Measurements from ENCODE around the gene TMEM198. TPM values are rescaled to one million over a fixed set of nuclear protein-coding genes. Genes with fewer than 3 reads are reported as not detected.

TMEM198 gene
- total and polyA plus RNA-seq, 4 donors = 0.74 to 1.9 (median 1.5) TPM

DNA sequence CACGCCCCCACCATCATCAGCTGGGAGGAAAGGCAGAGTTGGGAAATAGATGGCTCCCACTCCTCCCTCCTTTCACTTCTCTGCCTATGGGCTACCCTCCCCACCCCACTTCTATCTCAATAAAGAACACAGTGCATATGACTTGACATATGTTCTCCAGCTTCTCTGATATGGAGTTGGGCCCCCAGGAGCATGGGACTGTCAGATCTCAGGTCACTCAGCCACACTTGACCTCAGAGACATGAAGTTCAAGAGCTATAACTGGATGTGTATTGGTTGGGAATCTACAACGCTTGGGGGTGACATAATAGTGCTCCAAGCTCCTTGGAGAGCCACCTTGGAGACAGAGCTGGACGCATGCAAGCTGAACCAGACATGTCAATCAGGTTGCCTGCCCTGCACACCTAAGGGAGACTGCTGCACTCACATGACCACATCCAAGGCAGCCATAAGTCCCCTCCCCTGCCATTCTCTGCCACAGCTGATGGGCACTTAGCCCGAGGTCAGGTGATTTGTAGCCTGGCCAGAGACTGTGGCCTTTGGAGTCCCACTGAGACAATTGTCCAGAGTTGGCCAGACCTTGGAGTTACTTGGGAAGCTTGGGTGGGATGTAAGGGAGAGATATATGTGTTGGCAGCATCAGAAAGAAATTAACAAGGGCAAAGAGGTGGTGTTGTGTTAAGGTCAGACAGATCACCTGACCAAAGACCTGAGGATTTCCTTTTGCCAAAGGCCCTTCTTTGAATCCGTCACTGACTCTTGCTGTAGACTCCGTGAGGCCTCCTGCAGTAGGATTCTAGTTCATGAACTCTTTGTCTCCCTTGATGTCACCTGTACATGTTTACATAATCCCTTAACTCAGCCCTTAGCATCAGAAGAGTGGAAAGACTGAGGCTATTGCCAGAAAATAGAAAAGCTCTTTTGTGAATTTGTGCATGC is 32.0 kb downstream of the TMEM198 start:
- peaks cover 0 to 8% (median 6%) of the 10 kb centered on the region in 4 donors for H3K4me1 ChIP-seq (ENCODE audit: control insufficient read depth in 4 of 4, insufficient read depth in 4 of 4, low read length in 3 of 4)
- WGBS = 80% methylated on average over 6 of the region's 6 CpGs
- no peaks in the 10 kb centered on the region for H3K9me3 ChIP-seq (ENCODE audit: control insufficient read depth in 4 of 4, low read length in 3 of 4)
- DNase-seq (ENCODE audit: low spot score) = no peak
- TF ChIP-seq FOXA2 (IDR thresholded peaks at IDR 0.05) = no peak
- TF ChIP-seq SP1 (IDR thresholded peaks at IDR 0.05) = no peak
- no peak for TF ChIP-seq FOXA1 (IDR thresholded peaks at IDR 0.05)
- TF ChIP-seq RAD21 (IDR thresholded peaks at IDR 0.05) = no peak
- TF ChIP-seq HNF4A (conservative IDR thresholded peaks at IDR 0.05) = no peak
- no peak for TF ChIP-seq TAF1 (conservative IDR thresholded peaks at IDR 0.05)
- no peak for TF ChIP-seq HNF4G (IDR thresholded peaks at IDR 0.05)
- no peak for TF ChIP-seq RXRA (IDR thresholded peaks at IDR 0.05)
- TF ChIP-seq GABPA (IDR thresholded peaks at IDR 0.05 in 1 of 2, conservative IDR thresholded peaks at IDR 0.05 in 1 of 2) = no peak
- H3K27me3 ChIP-seq (ENCODE audit: control insufficient read depth in 4 of 4, insufficient read depth in 4 of 4, low read length in 3 of 4) = peaks cover 0 to 2% (median 0%) of the 10 kb centered on the region in 4 donors
- H3K9ac ChIP-seq (ENCODE audit: low read depth in 1 of 2, low read length in 2 of 2) = no peak overlapping the region
- no peaks in the 10 kb centered on the region for H3K36me3 ChIP-seq (ENCODE audit: control insufficient read depth in 4 of 4, insufficient read depth in 3 of 4, low read depth in 1 of 4, low read length in 3 of 4)
- no peak overlapping the region for H3K4me3 ChIP-seq (ENCODE audit: low read depth in 1 of 3, low read length in 3 of 3)
- H3K27ac ChIP-seq (ENCODE audit: low read depth in 1 of 2, low read length in 2 of 2) = no peak overlapping the region

DNA sequence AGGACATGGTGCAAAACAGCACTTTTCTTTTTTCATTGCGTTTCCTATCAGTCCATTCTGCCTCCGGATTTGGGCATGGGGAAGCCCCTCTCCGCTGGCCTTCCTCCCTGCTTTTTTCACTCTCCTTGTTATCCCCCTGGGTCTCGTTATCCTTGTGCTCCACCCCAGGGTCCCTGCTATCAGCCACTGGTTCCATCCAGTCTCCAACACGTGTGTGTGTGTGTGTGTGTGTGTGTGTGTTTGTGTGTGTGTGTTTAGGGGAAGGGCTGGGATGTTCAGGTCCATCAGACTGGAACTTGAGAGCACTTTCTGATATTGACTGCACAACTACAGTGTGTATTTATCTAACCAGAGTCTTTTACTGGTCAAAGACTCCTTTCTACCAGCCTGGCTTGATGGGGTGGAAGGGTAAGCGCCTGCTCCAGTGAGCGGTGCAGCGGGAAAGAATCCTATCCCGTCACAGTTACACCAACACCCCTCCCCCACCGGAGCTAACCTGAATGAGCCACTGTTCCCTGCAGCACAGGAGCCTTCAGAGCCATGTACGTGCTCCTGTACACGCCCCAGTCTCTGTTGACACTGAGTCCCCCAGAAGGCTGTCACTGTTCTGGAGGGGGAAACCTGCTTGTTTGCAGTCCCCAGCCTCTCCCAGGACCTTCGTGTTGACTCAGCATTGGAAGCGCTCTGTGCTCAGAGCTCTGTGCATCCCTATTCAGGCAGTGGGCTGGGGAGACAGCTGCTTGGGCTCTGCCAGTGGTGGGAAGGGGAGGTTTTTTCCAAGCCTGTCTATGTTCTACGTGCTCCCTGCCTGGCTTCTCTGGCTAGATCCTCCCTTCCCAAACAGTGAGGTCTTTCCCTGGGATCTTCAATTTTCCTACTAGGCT is 32.9 kb downstream of the TMEM198 start:
- 28% methylated on average over 15 of the region's 15 CpGs for WGBS
- TF ChIP-seq YY1 (IDR thresholded peaks at IDR 0.05) = no peak
- TF ChIP-seq, protein P1, sequence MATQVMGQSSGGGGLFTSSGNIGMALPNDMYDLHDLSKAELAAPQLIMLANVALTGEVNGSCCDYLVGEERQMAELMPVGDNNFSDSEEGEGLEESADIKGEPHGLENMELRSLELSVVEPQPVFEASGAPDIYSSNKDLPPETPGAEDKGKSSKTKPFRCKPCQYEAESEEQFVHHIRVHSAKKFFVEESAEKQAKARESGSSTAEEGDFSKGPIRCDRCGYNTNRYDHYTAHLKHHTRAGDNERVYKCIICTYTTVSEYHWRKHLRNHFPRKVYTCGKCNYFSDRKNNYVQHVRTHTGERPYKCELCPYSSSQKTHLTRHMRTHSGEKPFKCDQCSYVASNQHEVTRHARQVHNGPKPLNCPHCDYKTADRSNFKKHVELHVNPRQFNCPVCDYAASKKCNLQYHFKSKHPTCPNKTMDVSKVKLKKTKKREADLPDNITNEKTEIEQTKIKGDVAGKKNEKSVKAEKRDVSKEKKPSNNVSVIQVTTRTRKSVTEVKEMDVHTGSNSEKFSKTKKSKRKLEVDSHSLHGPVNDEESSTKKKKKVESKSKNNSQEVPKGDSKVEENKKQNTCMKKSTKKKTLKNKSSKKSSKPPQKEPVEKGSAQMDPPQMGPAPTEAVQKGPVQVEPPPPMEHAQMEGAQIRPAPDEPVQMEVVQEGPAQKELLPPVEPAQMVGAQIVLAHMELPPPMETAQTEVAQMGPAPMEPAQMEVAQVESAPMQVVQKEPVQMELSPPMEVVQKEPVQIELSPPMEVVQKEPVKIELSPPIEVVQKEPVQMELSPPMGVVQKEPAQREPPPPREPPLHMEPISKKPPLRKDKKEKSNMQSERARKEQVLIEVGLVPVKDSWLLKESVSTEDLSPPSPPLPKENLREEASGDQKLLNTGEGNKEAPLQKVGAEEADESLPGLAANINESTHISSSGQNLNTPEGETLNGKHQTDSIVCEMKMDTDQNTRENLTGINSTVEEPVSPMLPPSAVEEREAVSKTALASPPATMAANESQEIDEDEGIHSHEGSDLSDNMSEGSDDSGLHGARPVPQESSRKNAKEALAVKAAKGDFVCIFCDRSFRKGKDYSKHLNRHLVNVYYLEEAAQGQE (IDR thresholded peaks at IDR 0.05) = no peak
- TF ChIP-seq GABPA (IDR thresholded peaks at IDR 0.05 in 1 of 2, conservative IDR thresholded peaks at IDR 0.05 in 1 of 2) = no peak
- TF ChIP-seq JUND (IDR thresholded peaks at IDR 0.05) = no peak
- no peak for TF ChIP-seq ATF3 (IDR thresholded peaks at IDR 0.05)
- Histone ChIP-seq H3K4me3 (ENCODE audit: low read depth in 1 of 3, low read length in 3 of 3) (no peak overlapping the region), H3K27me3 (ENCODE audit: control insufficient read depth in 4 of 4, insufficient read depth in 4 of 4, low read length in 3 of 4) (peaks cover 0 to 2% (median 0%) of the 10 kb centered on the region in 4 donors), H3K4me1 (ENCODE audit: control insufficient read depth in 4 of 4, insufficient read depth in 4 of 4, low read length in 3 of 4) (peaks cover 0 to 4% (median 3%) of the 10 kb centered on the region in 4 donors), H3K9me3 (ENCODE audit: control insufficient read depth in 4 of 4, low read length in 3 of 4) (no peaks in the 10 kb centered on the region), H3K36me3 (ENCODE audit: control insufficient read depth in 4 of 4, insufficient read depth in 3 of 4, low read depth in 1 of 4, low read length in 3 of 4) (no peaks in the 10 kb centered on the region), H3K9ac (ENCODE audit: low read depth in 1 of 2, low read length in 2 of 2) (no peak overlapping the region), H3K27ac (ENCODE audit: low read depth in 1 of 2, low read length in 2 of 2) (no peak overlapping the region)
- no peak for DNase-seq (ENCODE audit: low spot score)
